HCT116 (cell line): ENCODE data around the gene STRN. TPM values are rescaled to one million over a fixed set of nuclear protein-coding genes. Genes with fewer than 3 reads are reported as not detected.

Experiments
- ATAC-seq: fragments of 200-7000 bp; cut with Tn5 transposase; 2 replicates; pipeline ENCODE4 v1.9.1; 2020; ENCODE audit warnings: mild to moderate bottlenecking, moderate library complexity
- BruUV-seq: library from RNA; stranded (reverse); fragments of 400-500 nt; replicated peaks from 2 replicates; lab custom pipeline; 2021; lab: Mats Ljungman, UMichigan
- CTCF ChIA-PET: fragments of 300-600 bp; sonication (Branson Sonifier 250); formaldehyde crosslinking; loops from one replicate; lab custom pipeline; 2021; ENCODE audit warnings: antibody characterized with exemption; lab: Charles Lee
- POLR2A ChIA-PET: fragments of 300-600, 350-600 bp; sonication (Branson Sonifier 250); formaldehyde crosslinking; loops from one replicate; lab custom pipeline; 2021; ENCODE audit warnings: antibody characterized with exemption; lab: Charles Lee
- RAD21 ChIA-PET, 2 experiments: fragments of 300-600 bp; sonication (Branson Sonifier 250); formaldehyde crosslinking; loops; one replicate each; lab custom pipeline; 2023; ENCODE audit warnings: low total read pairs in 2 of 2; ENCODE audit not compliant: uncharacterized antibody in 2 of 2, unreplicated experiment in 2 of 2, low non-redundant PET in 1 of 2; lab: Charles Lee
- DNase-seq: peaks from one replicate; pipeline ENCODE4 v3.0.0-alpha.2; 2010; ENCODE audit warnings: low read depth, low spot score
- H2AFZ ChIP-seq: fragments of 200-600 bp; shearing (Covaris generic), sonication (generic); 2 replicates; pipeline ENCODE4 v1.6.1; 2017; ENCODE audit warnings: low read depth, mixed run types, mixed read lengths, antibody characterized with exemption, low read length; ENCODE audit not compliant: poor library complexity, severe bottlenecking
- H3K27ac ChIP-seq: 2 replicates; pipeline ENCODE4 v1.5.1; 2012; ENCODE audit warnings: low read depth, low read length
- H3K27me3 ChIP-seq: fragments of 200-600 bp; sonication (generic); 2 replicates; pipeline ENCODE4 v1.6.1; 2016; ENCODE audit warnings: mixed run types, low read length, mixed read lengths; ENCODE audit not compliant: insufficient read depth
- H3K36me3 ChIP-seq, 2 experiments: fragments of 200-500 bp in 1 of 2; fragments of 200-600 bp in 1 of 2; sonication (Bioruptor generic) in 1 of 2; sonication (generic) in 1 of 2; 2 replicates each; pipeline versions ENCODE4 v1.5.1 to v1.6.1; 2014 to 2016; ENCODE audit warnings: low read length in 2 of 2, inconsistent platforms in 1 of 2, mixed read lengths in 1 of 2, mixed run types in 1 of 2; ENCODE audit not compliant: insufficient read depth in 2 of 2, control insufficient read depth in 1 of 2
- H3K4me1 ChIP-seq, 2 experiments: fragments of 200-600 bp in 1 of 2; sonication (generic) in 1 of 2; 2 replicates each; pipeline versions ENCODE4 v1.5.1 to v1.6.1; 2012 to 2017; ENCODE audit warnings: low read length in 2 of 2, inconsistent platforms in 1 of 2, mild to moderate bottlenecking in 1 of 2, mixed read lengths in 1 of 2, mixed run types in 1 of 2, moderate library complexity in 1 of 2; ENCODE audit not compliant: insufficient read depth in 2 of 2, control insufficient read depth in 1 of 2
- H3K4me2 ChIP-seq: fragments of 200-600 bp; sonication (generic); 2 replicates; pipeline ENCODE4 v1.6.1; 2017; ENCODE audit warnings: mixed run types, low read length, mixed read lengths
- H3K4me3 ChIP-seq, 2 experiments: fragments of 200-600 bp in 1 of 2; sonication (generic) in 1 of 2; replicated peaks in 1 of 2; 2 replicates each; pipeline ENCODE4 v1.5.1; 2011 to 2016; ENCODE audit warnings: low read length in 2 of 2, control low read depth in 1 of 2, low read depth in 1 of 2, mild to moderate bottlenecking in 1 of 2, mixed read lengths in 1 of 2, mixed run types in 1 of 2
- H3K79me2 ChIP-seq: fragments of 200-600 bp; sonication (generic); 2 replicates; pipeline ENCODE4 v1.6.1; 2017; ENCODE audit warnings: mild to moderate bottlenecking, mixed run types, low read length, moderate library complexity, mixed read lengths; ENCODE audit not compliant: insufficient read depth
- H3K9ac ChIP-seq: fragments of 200-600 bp; sonication (generic); 2 replicates; pipeline ENCODE4 v1.6.1; 2016; ENCODE audit warnings: low read length, mixed read lengths
- H3K9me2 ChIP-seq: fragments of 200-600 bp; sonication (generic), shearing (Covaris generic); 2 replicates; pipeline ENCODE4 v1.6.1; 2017; ENCODE audit warnings: mixed run types, mild to moderate bottlenecking, moderate library complexity; ENCODE audit not compliant: insufficient read depth
- H3K9me3 ChIP-seq, 2 experiments: fragments of 200-500 bp in 1 of 2; fragments of 200-600 bp in 1 of 2; sonication (Bioruptor generic) in 1 of 2; sonication (generic) in 1 of 2; 2 replicates each; pipeline ENCODE4 v1.6.1; 2014 to 2017; ENCODE audit warnings: low read length in 2 of 2, mixed read lengths in 2 of 2, inconsistent platforms in 1 of 2, low read depth in 1 of 2, mild to moderate bottlenecking in 1 of 2, mixed run types in 1 of 2, moderate library complexity in 1 of 2; ENCODE audit not compliant: control insufficient read depth in 1 of 2, insufficient read depth in 1 of 2
- H4K20me1 ChIP-seq: fragments of 200-600 bp; sonication (generic), shearing (Covaris generic); 2 replicates; pipeline ENCODE4 v1.6.1; 2017; ENCODE audit warnings: mixed run types, mild to moderate bottlenecking, moderate library complexity; ENCODE audit not compliant: insufficient read depth
- CEBPB ChIP-seq: IDR thresholded peaks from 2 replicates; pipeline ENCODE4 v1.6.1; 2012; ENCODE audit warnings: low read depth
- CTCF ChIP-seq, 3 experiments: fragments of 200-600 bp in 1 of 3; sonication (generic) in 1 of 3; IDR thresholded peaks in 2 of 3; conservative IDR thresholded peaks in 1 of 3; 2 replicates each; pipeline ENCODE4 v1.5.1; 2012 to 2017; ENCODE audit warnings: low read depth in 2 of 3, low read length in 2 of 3, antibody characterized with exemption in 1 of 3, borderline replicate concordance in 1 of 3, control low read depth in 1 of 3, mild to moderate bottlenecking in 1 of 3, mixed read lengths in 1 of 3, mixed run types in 1 of 3, moderate library complexity in 1 of 3; ENCODE audit not compliant: insufficient read depth in 1 of 3
- EGR1 ChIP-seq: IDR thresholded peaks from 2 replicates; pipeline ENCODE4 v1.6.1; 2012; ENCODE audit warnings: low read depth
- ELF1 ChIP-seq: IDR thresholded peaks from 2 replicates; pipeline ENCODE4 v1.6.1; 2012; ENCODE audit warnings: low read depth, borderline replicate concordance
- EZH2phosphoT487 ChIP-seq: fragments of 200-600 bp; IDR thresholded peaks from 2 replicates; pipeline ENCODE4 v1.6.1; 2018; ENCODE audit warnings: antibody characterized with exemption, borderline replicate concordance
- FOSL1 ChIP-seq: IDR thresholded peaks from 2 replicates; pipeline ENCODE4 v1.6.1; 2012; ENCODE audit warnings: low read depth
- JUND ChIP-seq: IDR thresholded peaks from 2 replicates; pipeline ENCODE4 v1.6.1; 2012
- POLR2A ChIP-seq: IDR thresholded peaks from 2 replicates; pipeline ENCODE4 v1.7.0; 2011; ENCODE audit warnings: borderline replicate concordance; ENCODE audit not compliant: insufficient read depth, insufficient read length; ENCODE audit errors: extremely low read depth
- RAD21 ChIP-seq: IDR thresholded peaks from 2 replicates; pipeline ENCODE4 v1.6.1; 2012; ENCODE audit warnings: low read depth, mild to moderate bottlenecking
- SP1 ChIP-seq: IDR thresholded peaks from 2 replicates; pipeline ENCODE4 v1.6.1; 2012; ENCODE audit warnings: low read depth
- TCF7L2 ChIP-seq: IDR thresholded peaks from 2 replicates; pipeline ENCODE4 v1.7.0; 2011; ENCODE audit warnings: borderline replicate concordance, inconsistent platforms; ENCODE audit not compliant: insufficient read depth, insufficient read length; ENCODE audit errors: extremely low read depth
- YY1 ChIP-seq: IDR thresholded peaks from 2 replicates; pipeline ENCODE4 v1.6.1; 2011; ENCODE audit warnings: low read length, low read depth, moderate library complexity, mild to moderate bottlenecking; ENCODE audit not compliant: insufficient replicate concordance; ENCODE audit errors: extremely low read depth
- intact Hi-C: fragments of 100-400 bp; cut with micrococcal nuclease; formaldehyde crosslinking; loops from 2 replicates; pipeline ENCODE4 v1.10.0; 2022
- total RNA-seq: library from RNA; stranded (reverse); gene quantifications from one replicate; pipeline ENCODE4 v1.2.1, GENCODE V29; 2021; ENCODE audit not compliant: unreplicated experiment
- TF ChIP-seq, protein P1 (sequence below): IDR thresholded peaks from 2 replicates; pipeline ENCODE4 v1.6.1; 2011; ENCODE audit warnings: mild to moderate bottlenecking, low read length, moderate library complexity; ENCODE audit not compliant: insufficient replicate concordance; ENCODE audit errors: extremely low read depth
- TF ChIP-seq, protein P2 (sequence below): IDR thresholded peaks from 2 replicates; pipeline ENCODE4 v1.6.1; 2012

The STRN gene
- total RNA-seq, 1 experiment from 2014 or later: 26.4 TPM

DNA sequence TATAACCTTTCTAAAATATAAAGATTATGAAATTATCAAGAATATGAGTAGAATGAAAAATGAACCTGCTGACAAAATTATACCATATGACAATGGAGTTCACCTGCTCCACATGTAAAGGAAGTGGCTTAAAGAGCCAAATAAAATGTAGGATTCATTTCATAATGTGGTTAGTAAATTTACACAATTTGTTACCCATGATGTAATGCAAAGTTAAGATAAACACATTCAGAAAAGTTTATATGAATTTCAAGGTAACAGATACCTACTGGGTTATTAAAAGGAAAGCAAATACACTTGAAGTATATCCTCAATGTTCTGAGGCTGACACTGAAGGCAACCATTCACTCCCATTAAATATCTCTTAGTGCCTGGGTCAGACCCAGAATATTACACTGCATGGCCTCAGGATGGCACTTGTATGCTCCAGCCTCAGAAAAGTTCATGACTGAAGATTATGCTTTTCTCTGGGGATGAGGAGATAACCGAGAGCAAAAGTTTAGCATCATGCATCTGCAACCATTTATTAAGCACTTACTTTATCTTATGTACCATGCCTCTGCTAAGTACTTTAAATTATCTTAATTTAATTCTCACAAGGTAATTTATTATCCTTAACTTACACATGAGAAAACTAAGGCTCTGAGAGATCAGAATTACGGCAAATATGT lies 6.2 kb downstream of the STRN start:
- TF ChIP-seq JUND (no peak), EGR1 (no peak), TCF7L2 (no peak), EZH2phosphoT487 (no peak), CTCF (IDR thresholded peaks at IDR 0.05 in 2 of 3, conservative IDR thresholded peaks at IDR 0.05 in 1 of 3; ENCODE audit: borderline replicate concordance in 1 of 3, insufficient read depth in 1 of 3, low read depth in 2 of 3, low read length in 2 of 3) (no peak), YY1 (no peak), CEBPB (no peak), ELF1 (no peak), POLR2A (no peak), SP1 (no peak), RAD21 (no peak), FOSL1 (no peak)
- TF ChIP-seq, protein P1, sequence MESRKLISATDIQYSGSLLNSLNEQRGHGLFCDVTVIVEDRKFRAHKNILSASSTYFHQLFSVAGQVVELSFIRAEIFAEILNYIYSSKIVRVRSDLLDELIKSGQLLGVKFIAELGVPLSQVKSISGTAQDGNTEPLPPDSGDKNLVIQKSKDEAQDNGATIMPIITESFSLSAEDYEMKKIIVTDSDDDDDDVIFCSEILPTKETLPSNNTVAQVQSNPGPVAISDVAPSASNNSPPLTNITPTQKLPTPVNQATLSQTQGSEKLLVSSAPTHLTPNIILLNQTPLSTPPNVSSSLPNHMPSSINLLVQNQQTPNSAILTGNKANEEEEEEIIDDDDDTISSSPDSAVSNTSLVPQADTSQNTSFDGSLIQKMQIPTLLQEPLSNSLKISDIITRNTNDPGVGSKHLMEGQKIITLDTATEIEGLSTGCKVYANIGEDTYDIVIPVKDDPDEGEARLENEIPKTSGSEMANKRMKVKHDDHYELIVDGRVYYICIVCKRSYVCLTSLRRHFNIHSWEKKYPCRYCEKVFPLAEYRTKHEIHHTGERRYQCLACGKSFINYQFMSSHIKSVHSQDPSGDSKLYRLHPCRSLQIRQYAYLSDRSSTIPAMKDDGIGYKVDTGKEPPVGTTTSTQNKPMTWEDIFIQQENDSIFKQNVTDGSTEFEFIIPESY: no peak
- TF ChIP-seq, protein P2, sequence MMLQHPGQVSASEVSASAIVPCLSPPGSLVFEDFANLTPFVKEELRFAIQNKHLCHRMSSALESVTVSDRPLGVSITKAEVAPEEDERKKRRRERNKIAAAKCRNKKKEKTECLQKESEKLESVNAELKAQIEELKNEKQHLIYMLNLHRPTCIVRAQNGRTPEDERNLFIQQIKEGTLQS: no peak
- intact Hi-C loops: no loop called here
- ATAC-seq: no peak
- H3K9me2 ChIP-seq: no peaks in the 10 kb centered on the region
- H3K27ac ChIP-seq: no peak overlapping the region
- no TSS peak for BruUV-seq
- POLR2A ChIA-PET: no interaction called here
- H3K4me3 ChIP-seq: no peak overlapping the region
- no peaks in the 10 kb centered on the region for H3K9me3 ChIP-seq
- CTCF ChIA-PET: no interaction called here
- H3K4me2 ChIP-seq: no peak overlapping the region
- no peak for DNase-seq
- peaks cover 0 to 7% of the 10 kb centered on the region in 2 experiments; a peak in 3 of 4 replicates for H3K4me1 ChIP-seq
- RAD21 ChIA-PET: no interaction called here
- H3K9ac ChIP-seq: no peak overlapping the region
- H2AFZ ChIP-seq: no peak overlapping the region
- peaks cover 72% of the 10 kb centered on the region for H3K79me2 ChIP-seq
- no peaks in the 10 kb centered on the region for H3K27me3 ChIP-seq
- no peaks in the 10 kb centered on the region for H4K20me1 ChIP-seq
- H3K36me3 ChIP-seq: no peaks in the 10 kb centered on the region
